Fibroblast of peridontal ligament (primary cell): ENCODE data around the gene ELMOD1.

ENCODE experiments used
- DNase-seq: peaks from one replicate; pipeline ENCODE4 v3.0.0-alpha.2; 2010; ENCODE audit errors: extremely low read depth

The ELMOD1 gene

GRCh38 chr11:107631931-107632330, 41.0 kb downstream of the ELMOD1 start:
- no peak for DNase-seq

- no peak for DNase-seq
Observed at GRCh38 chr11:107646783-107647182, 55.8 kb downstream of the ELMOD1 start.

GRCh38 chr11:107648242-107648641, 57.3 kb downstream of the ELMOD1 start:
- DNase-seq: no peak

DNA sequence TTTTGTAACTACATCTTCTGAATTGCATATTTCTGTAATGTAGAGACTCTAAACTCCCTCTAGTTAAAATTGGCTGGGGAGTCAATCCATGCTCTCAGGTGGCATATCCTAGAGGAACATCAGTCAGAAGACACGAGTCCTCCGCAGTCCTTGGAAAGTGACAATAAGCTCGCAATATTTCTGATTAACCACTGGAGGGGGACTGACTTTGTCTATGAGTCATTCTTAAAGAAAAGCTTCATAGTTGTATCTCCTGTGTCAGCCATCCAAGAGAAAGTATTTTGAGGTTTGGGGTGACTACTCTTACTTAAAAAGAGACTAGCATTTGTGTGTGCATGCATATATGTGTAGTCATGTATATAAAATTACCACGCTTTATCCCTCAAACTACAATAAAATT, 60.7 kb downstream of the ELMOD1 start:
- DNase-seq: no peak

DNA sequence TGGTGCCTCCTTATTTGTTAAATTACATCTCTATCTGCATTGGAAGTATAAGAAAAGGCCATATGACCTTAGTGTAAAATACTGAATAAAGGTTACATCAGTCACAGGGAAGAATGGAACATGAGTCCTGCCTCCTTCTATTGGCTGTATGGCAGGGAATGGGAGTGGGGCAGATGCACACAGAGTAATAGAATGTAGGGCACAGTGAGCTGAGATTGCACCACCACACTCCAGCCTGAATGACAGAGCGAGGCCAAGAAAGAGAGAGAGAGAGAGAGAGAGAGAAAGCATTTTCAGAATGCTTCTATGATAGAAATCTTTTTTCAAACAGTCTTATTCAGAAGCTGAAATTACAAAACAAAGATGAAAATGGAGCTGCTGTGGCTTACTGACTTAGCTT, 62.1 kb downstream of the ELMOD1 start:
- DNase-seq: peak; percentile 2

GRCh38 chr11:107655602-107656001, 64.7 kb downstream of the ELMOD1 start:
- DNase-seq: no peak

GRCh38 chr11:107659310-107659709, 68.4 kb downstream of the ELMOD1 start:
- no peak for DNase-seq

DNA sequence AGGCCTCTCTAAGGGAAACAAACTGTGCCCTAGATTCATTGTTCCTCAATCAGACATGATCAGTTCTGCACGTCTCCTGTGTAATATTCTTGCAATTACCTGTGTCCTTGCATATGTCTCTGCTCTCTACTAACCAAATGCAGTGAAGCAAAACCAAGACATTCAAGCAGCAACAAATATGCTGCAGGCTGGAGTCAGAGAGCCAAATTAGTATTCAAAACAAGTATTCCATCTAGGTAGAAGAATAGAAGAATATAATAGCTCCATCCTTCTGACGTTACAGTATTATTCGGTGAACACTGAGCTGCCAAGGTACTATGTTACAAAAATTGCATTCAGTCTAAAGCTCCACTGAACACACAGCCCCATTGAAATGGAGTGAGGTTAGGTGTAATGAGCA, 69.1 kb downstream of the ELMOD1 start:
- no peak for DNase-seq

DNA sequence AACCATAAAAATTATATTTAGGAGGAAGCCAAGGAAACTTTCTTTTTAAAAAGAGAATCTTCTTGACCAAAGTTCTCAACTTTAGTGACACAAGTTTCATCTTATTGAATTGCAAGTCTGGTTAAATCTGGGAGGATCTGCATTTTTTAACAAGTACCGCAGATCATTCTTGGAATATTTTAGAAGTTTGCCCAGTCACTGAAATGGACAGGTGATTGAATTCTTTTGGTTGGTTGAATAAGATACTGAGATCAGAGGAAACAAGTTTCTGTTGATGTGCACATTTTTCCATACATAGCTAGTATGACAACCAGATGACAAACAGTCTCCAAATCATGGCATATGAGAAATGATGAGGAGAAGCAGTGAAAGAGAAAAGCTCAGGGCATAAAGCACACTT, 70.7 kb downstream of the ELMOD1 start:
- DNase-seq: no peak

- no peak for DNase-seq
Observed at GRCh38 chr11:107665018-107665417, 74.1 kb downstream of the ELMOD1 start.

GRCh38 chr11:107666911-107667613, 76.1 kb downstream of the ELMOD1 start:
- no peak for DNase-seq

DNA sequence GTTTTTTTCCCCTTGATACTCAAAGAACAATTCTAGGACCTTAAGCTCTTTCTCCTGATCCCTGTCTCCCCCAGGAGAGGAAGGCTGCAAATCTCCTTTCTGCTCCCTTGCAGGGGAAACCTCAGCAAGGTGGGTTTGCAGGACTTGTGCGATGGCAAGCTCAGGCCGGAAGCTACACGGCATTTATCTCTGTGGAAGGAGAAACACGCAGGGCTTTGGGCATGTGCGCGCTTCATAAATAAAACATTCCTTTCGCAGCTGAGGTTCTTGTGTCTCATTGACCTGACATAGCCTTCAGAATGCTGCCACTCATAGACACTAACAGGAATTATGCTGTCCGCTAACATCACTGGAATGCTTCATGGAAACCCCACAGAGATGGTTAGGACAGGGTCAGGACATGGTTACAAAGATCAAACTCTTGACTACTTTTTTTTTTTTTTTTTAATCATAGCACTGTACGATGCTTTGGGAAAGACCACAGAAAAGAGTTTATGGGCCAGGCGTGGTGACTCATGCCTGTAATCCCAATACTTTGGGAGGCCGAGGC, 78.3 kb downstream of the ELMOD1 start:
- no peak for DNase-seq

DNA sequence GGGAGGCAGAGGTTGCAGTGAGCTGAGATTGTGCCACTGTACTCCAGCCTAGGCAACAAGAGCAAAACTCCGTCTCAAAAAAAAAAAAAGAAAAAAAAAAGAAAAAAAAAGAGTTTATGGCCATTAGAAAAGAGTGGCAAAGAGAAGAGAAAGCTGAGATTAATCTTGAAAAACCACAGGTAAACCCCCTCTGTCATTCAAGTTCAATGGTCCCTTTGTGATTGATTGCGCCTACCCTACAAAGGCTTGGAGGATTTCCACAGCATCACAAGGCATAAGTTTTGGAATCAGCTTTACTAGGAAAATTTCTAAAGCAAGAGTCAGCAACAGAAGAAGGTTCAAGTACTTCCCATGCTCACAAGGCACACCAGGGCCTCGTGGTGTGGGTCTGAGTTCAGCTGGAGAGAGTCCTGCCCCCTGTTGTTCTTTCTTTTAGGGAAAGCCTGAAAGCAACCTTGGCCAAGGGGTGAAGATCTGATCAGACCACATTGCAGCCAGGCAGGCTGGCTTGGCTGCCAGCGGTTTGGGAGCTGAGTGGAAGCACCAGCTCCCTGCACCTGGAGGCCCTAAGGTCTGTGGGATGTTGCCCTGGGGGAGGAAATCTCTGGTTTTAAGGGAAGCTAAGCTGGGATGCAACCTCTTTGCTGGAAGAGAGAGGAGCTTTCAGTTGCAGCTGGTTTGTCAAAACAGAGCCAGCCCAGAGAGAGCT, 79.1 kb downstream of the ELMOD1 start:
- no peak for DNase-seq

DNA sequence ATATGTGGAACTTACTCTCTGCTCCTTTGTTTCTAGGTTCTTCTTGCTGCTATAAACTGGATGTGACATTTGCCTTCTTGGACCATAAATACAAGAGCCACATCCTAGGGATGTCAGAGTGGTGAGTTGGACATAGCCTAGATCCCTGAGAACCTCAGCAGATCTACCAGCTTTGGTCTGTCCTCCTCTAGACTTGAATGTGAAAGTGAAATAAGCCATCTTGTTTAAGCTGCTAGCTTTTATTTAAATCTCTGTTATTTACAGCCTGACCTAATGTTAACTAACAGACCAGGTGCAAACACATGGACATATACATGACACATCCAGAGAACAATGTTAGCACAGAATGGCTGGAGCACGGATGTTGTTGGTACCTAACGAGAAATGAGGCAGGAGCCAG, 85.0 kb downstream of the ELMOD1 start:
- no peak for DNase-seq

GRCh38 chr11:107676336-107677057, 85.5 kb downstream of the ELMOD1 start:
- no peak for DNase-seq

GRCh38 chr11:107677924-107678631, 87.1 kb downstream of the ELMOD1 start:
- DNase-seq: no peak

DNA sequence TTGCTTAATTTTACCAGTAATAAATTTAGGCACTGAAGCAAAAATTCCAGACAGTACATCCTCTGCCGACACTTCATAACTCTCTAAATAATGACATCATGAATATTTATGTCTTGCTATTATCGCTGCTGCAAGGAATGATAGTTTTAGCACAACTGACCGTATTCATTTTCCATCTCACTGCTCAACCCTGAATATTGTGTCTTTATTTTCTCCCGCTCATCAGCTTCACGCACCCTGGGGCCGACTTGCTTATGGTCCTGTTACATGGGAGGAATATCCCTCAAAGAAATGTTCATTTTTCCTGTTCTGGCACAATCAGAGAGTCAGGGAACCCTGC, 87.7 kb downstream of the ELMOD1 start:
- DNase-seq: no peak

DNA sequence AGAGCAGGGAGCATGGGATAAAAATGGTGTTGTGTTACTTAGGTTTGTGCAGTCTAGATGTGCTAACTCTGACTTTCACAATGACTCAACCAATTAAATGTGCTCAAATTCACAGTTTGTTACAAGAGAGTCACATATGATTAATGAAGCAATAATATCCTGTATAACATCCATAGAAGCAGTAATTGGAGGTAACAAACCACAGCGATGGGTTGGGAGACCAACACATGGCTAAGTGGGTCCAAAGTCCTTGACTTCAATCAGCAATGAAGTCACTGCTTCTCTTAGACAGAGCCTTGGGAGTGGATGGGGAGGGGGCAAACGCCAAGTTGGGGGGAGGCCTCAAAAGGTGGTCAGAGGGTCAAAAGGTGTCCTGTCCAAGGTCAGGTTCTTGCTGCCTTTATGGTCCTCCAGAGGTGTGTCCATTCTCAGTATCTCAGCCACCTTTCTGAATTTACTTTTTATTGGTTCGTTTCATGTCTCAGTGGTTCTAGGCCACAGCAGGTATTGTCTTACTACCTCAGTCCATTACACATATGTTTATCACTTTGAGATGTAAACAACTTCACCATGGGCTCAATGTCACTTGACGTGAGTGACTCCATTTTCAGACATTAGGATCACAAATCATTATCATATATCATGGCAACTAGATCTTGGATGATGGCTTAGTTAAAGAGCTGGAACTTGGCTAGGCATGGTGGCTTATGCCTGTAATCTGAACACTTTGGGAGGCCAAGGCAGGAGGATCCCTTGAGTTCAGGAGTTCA, 88.5 kb downstream of the ELMOD1 start:
- DNase-seq: no peak

DNA sequence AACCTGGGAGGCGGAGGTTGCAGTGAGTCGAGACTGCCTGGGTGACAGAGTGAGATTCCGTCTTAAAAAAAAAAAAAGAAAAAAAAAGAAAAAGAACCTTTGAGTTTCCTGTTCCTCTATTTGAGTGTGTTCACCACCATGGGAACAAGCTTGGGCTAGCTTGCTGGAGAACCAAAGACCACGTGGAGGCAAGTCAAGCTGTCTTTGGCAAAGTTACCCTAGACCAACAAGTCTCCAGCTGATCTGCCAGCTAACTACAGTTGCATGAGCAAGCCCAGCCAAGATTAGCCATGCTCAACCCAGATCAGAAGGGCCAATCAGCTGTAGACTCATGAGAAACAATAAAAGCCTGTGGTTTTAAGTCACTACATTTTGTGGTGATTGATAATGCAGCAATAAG, 91.2 kb downstream of the ELMOD1 start:
- no peak for DNase-seq

DNA sequence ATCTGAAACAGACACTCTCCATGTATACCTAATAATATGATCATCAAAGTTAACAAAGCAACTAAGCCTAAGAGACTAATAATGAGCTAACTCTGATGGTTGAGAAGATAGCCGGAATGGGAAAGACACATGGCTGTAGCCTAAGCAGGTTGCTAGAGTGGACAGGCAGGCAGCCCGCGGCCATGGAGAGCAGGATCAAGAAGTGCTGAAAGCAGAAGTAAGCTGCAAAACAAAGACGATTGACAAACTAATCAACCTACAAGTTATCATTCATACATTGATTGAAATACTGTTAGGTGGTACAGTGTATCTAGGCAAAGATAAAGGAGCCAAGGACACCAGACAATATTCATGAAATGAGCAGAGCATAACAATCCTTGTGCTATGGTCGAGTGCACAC, 91.6 kb downstream of the ELMOD1 start:
- no peak for DNase-seq

DNA sequence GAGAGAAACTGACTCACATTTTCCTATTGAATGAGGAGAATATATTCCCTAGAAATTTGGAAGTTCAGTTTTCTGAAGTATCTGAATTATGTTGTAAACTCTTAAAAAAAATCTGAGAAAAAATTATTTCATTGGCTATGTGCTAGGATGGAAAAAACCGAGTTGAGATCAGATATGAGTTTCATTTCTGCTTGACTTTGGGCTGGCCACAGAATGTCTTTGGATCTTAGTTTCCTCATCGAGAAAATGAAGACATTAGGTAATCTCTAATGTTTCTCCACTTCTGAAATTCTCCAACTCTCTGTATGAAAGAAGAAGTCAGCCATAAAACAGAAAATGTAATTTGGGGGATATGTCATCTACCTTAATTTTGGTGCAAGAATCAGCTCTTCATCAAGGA, 92.1 kb downstream of the ELMOD1 start:
- DNase-seq: no peak
